Gastrocnemius medialis (tissue), 4 donors: ENCODE measurements around the gene CIB4. TPM values are rescaled to one million over a fixed set of nuclear protein-coding genes. Genes with fewer than 3 reads are reported as not detected.

Experiments
- ATAC-seq, 2 donors: fragments of 150-250 bp; one replicate each; pipeline ENCODE4 v1.9.1; 2016
- DNase-seq, 2 donors: peaks; one replicate each; pipeline ENCODE4 v3.0.0-alpha.2; 2019
- H3K27ac ChIP-seq, 4 donors: fragments of 200-600 bp; sonication (generic); 1 replicate in 1 of 4; 2 replicates in 3 of 4; pipeline ENCODE4 v1.5.1; 2016 to 2018; ENCODE audit warnings: mild to moderate bottlenecking in 2 of 4, moderate library complexity in 1 of 4
- H3K27me3 ChIP-seq, 3 donors: fragments of 200-600 bp; sonication (generic) in 2 of 3; 1 replicate in 1 of 3; 2 replicates in 2 of 3; pipeline versions ENCODE4 v1.5.1 to v1.6.0; 2016 to 2019; ENCODE audit warnings: mild to moderate bottlenecking in 1 of 3, moderate library complexity in 1 of 3
- H3K36me3 ChIP-seq, 2 donors: fragments of 200-600 bp; sonication (generic) in 1 of 2; one replicate each; pipeline ENCODE4 v1.5.1; 2017 to 2018
- H3K4me1 ChIP-seq, 2 donors: fragments of 200-600 bp; sonication (generic) in 1 of 2; one replicate each; pipeline ENCODE4 v1.5.1; 2016 to 2017; ENCODE audit warnings: mild to moderate bottlenecking in 2 of 2
- H3K4me3 ChIP-seq, 4 donors: fragments of 200-600 bp; sonication (generic) in 3 of 4; 1 replicate in 1 of 4; 2 replicates in 3 of 4; pipeline ENCODE4 v1.5.1; 2016 to 2019; ENCODE audit warnings: mild to moderate bottlenecking in 2 of 4
- H3K9me3 ChIP-seq, 3 donors: fragments of 200-600 bp; sonication (generic) in 2 of 3; 1 replicate in 1 of 3; 2 replicates in 2 of 3; pipeline ENCODE4 v1.5.1; 2016 to 2019
- CTCF ChIP-seq, 5 experiments: fragments of 450-650 bp in 3 of 5; fragments of 200-600 bp in 2 of 5; sonication (generic) in 2 of 5; IDR thresholded peaks in 4 of 5; conservative IDR thresholded peaks in 1 of 5; 1 replicate in 4 of 5; 2 replicates in 1 of 5; pipeline ENCODE4 v1.5.1; 2016 to 2019; ENCODE audit warnings: antibody characterized with exemption in 5 of 5, mild to moderate bottlenecking in 3 of 5, moderate library complexity in 3 of 5
- POLR2A ChIP-seq, 2 donors: fragments of 450-650 bp; IDR thresholded peaks; one replicate each; pipeline ENCODE4 v1.6.1; 2017; ENCODE audit warnings: antibody characterized with exemption in 2 of 2, mild to moderate bottlenecking in 2 of 2, moderate library complexity in 2 of 2
- in situ Hi-C, 4 donors: fragments of 200-750 bp; cut with MboI; loops; one replicate each; pipeline versions ENCODE4 v1.15.0 to v1.8.0; 2017; ENCODE audit warnings: low sequenced_read_pairs in 4 of 4
- intact Hi-C: fragments of 100-400 bp; cut with DNase I; formaldehyde crosslinking; loops from one replicate; pipeline ENCODE4 v1.15.1; 2023; ENCODE audit warnings: low total_unique reads
- total RNA-seq, 4 donors: library from RNA; depleted of rRNA; stranded (reverse); fragments of >200 nt; gene quantifications; one replicate each; pipeline versions ENCODE4 v1.1.0 to v1.2.3, GENCODE V29; 2016

The CIB4 gene
- total RNA-seq, 4 donors from 2014 or later = not detected

- Histone ChIP-seq H3K4me1 (no peaks in the 10 kb centered on the region), H3K36me3 (no peaks in the 10 kb centered on the region), H3K4me3 (no peak overlapping the region), H3K9me3 (no peaks in the 10 kb centered on the region), H3K27ac (no peak overlapping the region), H3K27me3 (peaks cover 0 to 4% (median 0%) of the 10 kb centered on the region in 3 donors)
- in situ Hi-C loops = no loop called here
- no peak for TF ChIP-seq CTCF (IDR thresholded peaks at IDR 0.05 in 4 of 5, conservative IDR thresholded peaks at IDR 0.05 in 1 of 5)
- TF ChIP-seq POLR2A (IDR thresholded peaks at IDR 0.05) = no peak
- ATAC-seq (no peak), DNase-seq (no peak)
- intact Hi-C loops = no loop called here
Observed at GRCh38 chr2:26635401-26635800, 5.8 kb downstream of the CIB4 start.

- TF ChIP-seq POLR2A (IDR thresholded peaks at IDR 0.05) (no peak), CTCF (IDR thresholded peaks at IDR 0.05 in 4 of 5, conservative IDR thresholded peaks at IDR 0.05 in 1 of 5) (no peak)
- DNase-seq = no peak
- intact Hi-C loops (no loop called here), in situ Hi-C loops (no loop called here)
- Histone ChIP-seq H3K36me3 (no peaks in the 10 kb centered on the region), H3K4me1 (no peaks in the 10 kb centered on the region), H3K9me3 (no peaks in the 10 kb centered on the region), H3K27ac (no peak overlapping the region), H3K27me3 (no peaks in the 10 kb centered on the region), H3K4me3 (no peak overlapping the region)
- no peak for ATAC-seq
Observed at GRCh38 chr2:26634636-26635230, 6.4 kb downstream of the CIB4 start.

GRCh38 chr2:26633993-26634595 lies 7.1 kb downstream of the CIB4 start:
- Histone ChIP-seq H3K36me3 (no peaks in the 10 kb centered on the region), H3K27me3 (no peaks in the 10 kb centered on the region), H3K4me3 (no peak overlapping the region), H3K4me1 (no peaks in the 10 kb centered on the region), H3K9me3 (no peaks in the 10 kb centered on the region), H3K27ac (no peak overlapping the region)
- DNase-seq (no peak), ATAC-seq (no peak)
- intact Hi-C loops (no loop called here), in situ Hi-C loops (no loop called here)
- TF ChIP-seq POLR2A (IDR thresholded peaks at IDR 0.05) = no peak
- TF ChIP-seq CTCF (IDR thresholded peaks at IDR 0.05 in 4 of 5, conservative IDR thresholded peaks at IDR 0.05 in 1 of 5) = no peak

- Histone ChIP-seq H3K36me3 (no peaks in the 10 kb centered on the region), H3K9me3 (no peaks in the 10 kb centered on the region), H3K4me1 (no peaks in the 10 kb centered on the region), H3K4me3 (no peak overlapping the region), H3K27ac (no peak overlapping the region), H3K27me3 (no peaks in the 10 kb centered on the region)
- in situ Hi-C loops = no loop called here
- TF ChIP-seq POLR2A (IDR thresholded peaks at IDR 0.05) (no peak), CTCF (IDR thresholded peaks at IDR 0.05 in 4 of 5, conservative IDR thresholded peaks at IDR 0.05 in 1 of 5) (no peak)
- DNase-seq (no peak), ATAC-seq (no peak)
- intact Hi-C loops = no loop called here
Observed at GRCh38 chr2:26633351-26633945, 7.7 kb downstream of the CIB4 start.
